GM19372 (cell line): ENCODE results near the gene AGO4.
A peak's percentile ranks its signal among the peaks of the same experiment; 100 is the strongest.
"Not testable (repeated sequence)": the region's sequence is repeated elsewhere in the genome, so short reads cannot be mapped to it uniquely, and the experiment has no call there.

Source experiments
- ATAC-seq: cut with Tn5 transposase; IDR thresholded peaks from one replicate; pipeline ENCODE4 v1.9.1; 2021; ENCODE audit warnings: mild to moderate bottlenecking, low read depth, moderate library complexity; ENCODE audit not compliant: unreplicated experiment

The AGO4 gene

DNA sequence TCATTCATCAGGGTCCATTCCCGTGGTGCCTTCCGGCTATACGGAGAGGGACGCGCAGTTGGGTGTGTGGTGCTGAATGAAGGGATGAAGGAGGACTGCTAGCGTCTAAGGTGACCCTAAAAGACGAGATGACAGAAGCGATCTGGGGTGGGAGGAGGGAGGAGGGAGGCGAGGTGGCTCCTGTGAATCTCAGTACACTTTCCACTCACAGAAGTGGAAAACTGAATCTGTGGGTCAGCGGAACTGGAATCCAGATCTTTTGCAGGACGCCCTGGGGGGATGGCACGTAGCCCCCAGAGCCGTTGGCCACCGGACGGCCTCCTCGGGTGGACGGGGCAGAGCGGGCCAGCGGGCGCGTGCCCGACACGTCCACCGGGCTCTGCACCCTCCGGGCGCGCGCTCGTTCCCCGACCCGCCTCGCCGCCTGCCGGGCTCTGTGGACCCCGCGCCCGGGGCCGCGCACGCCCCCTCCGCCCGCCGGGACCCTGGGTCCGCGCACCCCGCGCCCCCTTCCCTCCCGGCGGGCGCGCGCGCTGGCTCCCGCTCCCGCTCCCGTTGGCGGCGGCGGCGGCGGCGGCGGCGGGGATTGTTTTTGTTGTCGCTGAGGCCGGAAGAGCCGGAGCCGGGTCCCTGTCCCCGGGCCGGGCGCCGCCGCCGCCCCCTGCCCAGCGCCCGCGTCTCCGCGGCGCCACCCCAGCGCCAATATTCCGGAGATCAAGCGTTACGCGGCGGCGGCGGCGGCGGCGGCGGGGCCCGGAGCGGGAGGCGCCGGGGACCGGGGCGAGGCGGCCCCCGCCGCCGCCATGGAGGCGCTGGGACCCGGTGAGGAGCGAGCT lies at the start of gene AGO4:
AGO4 (plus strand) TSS at position 403 of the 836 bp plus-strand sequence; CDS start at position 804, 401 bp downstream.
- peak; percentile 45 for ATAC-seq

DNA sequence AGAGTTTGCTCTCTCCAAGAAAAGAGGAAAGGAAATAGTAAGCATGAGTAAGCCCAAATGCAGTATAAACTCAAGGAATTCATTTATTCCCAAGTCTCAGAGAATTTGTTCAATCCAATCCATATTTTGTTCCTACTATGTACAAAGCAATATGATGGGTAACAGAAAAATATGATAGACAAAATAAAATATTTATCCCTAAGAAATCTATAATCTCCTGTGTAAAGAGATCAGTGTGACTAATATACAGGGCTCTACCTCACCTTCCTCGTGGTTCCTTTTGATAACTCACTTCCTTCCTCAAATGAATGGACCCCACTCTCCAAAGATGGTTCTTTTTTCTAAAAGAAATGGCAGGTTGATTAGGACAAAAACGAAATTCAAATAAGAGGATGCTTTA lies 45.7 kb upstream of the AGO4 start:
- no peak for ATAC-seq

DNA sequence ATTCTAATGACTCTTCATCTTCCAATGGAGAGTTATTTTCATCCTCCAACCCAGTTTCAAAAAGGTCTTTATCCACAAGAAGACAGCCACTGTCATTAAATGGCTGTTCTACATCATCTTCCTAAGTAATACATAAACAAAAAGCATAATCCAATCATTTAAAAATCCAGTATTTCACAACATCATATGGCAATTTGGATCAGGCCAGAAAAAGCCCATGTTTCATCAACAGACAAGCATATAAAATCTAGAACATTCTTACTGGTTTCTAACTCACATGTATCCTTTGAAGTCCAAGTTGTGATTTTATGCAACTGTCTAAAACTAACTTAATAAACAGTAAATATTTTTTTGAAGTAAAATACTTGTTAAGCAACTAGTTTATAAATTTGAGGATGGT lies 44.6 kb upstream of the AGO4 start:
- no peak for ATAC-seq

DNA sequence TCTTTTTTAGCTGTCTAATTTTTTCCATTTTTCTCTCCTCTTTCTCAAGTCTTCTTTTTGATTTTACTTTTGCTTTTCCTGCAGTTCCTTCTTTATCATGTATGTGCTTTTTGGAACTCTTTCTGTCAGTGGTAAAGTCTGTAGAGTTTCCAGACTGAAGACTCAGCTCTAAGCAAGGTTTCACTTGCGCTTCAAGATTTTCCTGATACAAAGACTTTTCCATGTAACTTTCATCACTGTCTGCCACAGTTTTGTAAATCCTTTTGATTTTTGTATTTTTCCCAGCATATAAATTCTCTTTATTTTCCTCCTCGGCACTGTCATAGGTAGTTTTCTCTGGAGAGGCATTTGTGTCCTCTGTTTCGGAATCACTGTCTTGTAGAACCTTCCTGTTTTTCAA lies 43.5 kb upstream of the AGO4 start:
- ATAC-seq, result no peak

DNA sequence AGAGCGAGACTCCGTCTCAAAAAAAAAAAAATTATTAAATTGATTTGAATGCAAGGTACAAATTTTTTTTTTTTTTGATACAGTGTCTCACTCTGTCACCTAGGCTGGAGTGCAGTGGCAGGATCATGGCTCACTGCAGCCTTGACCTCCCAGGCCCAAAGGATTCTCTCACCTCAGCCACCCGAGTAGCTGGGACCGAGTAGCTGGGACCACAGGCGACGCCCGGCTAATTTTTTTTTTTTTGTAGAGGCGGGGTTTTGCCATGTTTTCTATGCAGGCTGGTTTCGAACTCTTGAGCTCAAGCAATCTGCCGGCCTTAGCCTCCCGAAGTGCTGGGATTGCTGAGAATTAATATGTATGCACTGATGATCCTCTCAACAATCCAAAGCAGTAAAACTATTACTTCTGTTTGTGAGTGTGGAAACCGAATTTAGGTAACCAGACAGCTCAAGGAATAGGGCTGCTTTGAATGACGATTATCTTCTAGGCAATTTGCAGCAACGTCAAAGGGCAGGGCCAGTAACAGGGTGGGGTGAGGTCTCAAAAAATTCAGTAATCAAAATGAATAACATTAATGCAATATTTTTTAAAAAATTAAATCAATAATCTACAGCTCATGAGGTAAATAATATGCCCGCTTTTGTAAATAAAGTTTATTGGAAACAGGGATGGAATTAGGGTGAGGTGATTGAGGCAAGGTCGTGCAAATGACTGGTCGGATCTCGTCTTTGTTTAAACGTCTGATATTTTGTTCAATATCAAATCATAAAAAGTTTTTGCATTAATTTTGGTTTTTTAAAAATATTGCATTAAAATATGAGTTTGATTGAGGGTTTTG lies 39.2 kb upstream of the AGO4 start:
- ATAC-seq, result no peak

DNA sequence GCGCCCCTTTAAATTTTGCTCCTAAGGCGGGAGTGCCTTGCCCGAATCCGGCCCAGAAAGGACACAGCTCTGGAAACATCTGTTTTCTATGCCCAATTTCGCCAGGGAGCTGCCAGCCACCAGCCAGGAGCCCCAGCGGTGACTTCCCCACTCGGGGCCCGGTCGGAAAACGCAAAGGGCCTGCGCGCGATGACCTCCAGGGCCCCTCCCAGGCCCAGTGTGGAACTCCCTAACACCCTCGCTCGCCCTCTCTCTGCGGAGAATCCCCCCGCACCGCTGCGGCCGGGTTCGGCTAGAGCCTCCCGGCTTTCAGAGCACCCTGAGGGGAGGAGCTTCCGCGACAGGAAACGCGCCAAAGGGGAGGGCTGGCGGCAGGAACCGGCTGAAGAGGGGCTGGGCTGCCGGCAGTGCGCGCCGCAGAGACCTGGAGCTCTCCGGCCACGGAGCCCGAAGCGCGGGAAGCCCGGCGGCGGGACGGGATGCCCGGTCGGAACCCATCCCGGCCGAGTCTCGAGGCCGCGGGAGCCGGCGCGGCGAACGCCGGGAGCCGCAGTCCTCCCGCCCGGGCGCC lies 38.5 kb upstream of the AGO4 start:
- ATAC-seq, result peak; percentile 72

DNA sequence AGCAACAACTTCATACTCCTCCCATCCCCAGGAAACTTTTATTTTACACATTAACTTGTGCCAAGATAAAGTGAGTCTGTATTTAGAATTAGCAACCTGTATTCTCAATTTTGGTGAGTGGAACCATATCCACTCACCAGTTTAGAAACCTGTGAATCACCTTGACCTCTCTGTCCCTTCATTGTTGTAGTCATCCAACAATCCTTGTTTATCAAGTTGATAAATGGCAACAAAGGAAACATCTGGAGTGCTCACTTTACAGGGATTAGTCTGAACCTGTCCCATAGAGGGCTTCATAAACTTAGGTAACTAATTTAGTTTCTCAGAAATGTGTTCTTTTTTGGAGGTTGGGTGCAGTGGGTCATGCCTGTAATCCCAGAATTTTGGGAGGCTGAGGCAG lies 34.1 kb upstream of the AGO4 start:
- no peak for ATAC-seq

DNA sequence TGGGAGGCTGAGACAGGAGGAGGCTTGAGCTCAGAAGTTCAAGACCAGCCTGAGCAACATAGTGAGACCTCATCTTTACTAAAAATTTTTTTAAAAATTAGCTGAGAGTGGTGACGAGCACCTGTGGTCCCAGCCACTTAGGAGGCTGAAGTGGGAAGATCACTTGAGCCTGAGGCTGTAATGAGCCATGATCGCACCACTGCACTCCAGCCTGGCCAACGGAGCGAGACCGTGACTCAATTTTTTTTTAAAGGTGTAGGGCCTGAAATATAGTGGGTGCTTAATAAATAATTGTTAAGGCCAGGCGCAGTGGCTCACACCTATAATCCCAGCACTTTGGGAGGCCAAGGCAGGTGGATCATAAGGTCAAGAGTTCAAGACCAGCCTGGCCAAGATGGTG lies 31.6 kb upstream of the AGO4 start:
- not testable (repeated sequence) for ATAC-seq

DNA sequence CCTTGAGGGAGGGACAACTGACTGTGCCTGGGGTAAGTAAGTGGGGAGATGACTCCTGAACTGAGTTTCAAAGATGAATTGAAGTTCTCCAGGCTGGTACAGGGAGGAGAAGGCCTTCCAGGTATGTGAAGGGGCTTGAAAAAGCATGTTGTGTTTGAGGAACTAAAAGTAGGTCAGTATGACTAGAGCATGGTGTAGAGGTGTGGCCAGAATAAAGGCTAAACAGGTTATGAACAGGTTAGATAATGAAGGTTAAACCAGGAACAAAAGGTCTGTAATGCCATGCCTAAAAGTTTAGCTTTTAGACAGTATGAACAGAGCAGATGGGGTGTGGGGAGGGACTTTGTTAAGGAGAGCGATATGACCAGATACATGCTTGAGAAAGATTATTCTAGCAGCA lies 30.7 kb upstream of the AGO4 start:
- ATAC-seq, result no peak

DNA sequence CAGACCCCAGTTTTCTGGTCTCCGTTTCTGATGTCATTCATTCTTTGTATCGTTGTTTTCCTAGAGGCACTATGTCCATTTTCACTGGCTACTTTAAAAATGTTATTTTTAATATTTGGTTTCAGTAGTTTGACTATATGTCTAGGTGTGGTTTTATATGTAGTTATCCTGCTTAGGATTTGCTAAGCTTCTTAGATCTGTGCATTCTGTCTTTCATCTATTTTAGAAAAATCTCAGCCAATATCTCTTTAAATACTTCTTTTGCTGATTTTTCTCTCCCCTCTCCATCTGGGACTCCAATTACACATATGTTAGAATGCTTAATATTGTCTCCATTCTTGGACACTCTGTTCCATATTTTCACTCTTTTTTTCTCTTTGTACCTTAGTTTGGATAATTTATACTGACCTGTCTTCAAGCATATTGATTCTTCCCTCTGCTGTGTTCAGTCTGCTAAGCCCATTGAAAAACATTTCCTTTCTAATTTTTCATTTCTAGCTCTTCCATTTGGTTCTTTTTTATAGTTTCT lies 24.7 kb upstream of the AGO4 start:
- no peak for ATAC-seq

DNA sequence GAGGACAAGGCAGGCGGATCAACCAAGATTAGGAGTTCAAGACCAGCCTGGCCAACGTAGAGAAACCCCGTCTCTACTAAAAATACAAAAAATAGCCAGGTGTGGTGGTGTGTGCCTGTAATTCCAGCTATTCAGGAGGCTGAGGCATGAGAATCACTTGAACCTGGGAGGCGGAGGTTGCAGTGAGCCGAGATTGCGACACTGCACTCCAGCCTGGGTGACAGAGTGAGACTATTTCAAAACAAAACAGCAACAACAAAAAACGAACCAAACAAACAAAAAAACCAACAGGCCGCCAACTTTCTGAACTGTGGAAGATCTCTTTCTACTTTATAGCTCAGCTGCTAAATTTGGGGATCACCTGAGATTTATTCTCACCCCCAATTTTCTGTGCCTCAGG lies 23.5 kb upstream of the AGO4 start:
- not testable (repeated sequence) for ATAC-seq

DNA sequence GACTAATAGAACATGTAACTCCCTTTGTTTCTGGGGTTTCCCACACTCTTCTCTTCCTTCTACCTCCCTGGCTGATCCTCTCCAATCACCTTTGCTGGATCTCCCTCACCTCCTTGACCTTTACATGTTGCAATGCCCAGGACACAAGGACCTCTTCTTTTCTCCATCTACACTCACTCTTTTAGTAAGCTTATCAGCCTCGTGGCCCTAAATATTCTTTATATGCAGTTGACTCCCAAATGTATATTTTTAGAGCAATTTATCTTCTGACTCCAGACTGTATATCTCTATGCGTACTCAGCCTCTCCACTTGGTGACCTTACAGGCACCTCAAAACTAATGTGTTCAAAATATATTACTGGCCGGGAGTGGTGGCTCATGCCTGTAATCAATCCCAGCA lies 19.7 kb upstream of the AGO4 start:
- no peak for ATAC-seq

DNA sequence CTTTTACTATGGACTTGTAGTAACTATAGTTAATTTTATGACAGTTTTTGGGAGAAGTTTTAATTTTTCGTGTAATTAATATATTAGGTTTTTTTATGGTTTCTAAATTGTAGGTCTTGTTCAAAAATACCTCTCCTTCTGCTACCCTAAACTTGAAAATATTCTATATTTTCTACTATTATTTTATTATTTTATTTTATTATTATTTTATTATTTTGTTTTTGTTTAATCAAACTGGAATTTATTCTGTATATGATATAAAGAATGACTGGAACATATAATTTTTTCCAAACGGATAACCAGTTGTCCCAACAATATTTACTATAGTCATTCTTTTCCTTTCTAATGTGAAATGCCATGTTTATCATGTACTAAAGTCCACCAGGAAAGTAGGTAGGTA lies 17.1 kb upstream of the AGO4 start:
- no peak for ATAC-seq

DNA sequence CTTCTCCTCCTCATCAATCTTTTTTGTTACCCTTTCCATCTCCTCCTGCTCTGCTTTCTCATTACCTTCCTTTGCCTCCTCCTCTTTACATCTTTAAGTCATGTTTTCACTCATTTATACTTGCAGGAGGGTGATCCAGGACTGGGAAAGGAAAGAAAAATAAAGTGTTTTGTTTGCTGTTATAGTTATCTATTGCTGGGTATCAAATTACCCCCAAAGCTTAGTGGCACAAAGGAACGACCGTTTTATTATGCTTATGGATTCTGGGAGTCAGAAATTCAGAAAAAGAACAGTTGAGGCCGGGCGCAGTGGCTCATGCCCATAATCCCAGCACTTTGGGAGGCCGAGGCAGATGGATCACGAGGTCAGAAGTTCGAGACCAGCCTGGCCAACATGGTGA lies 12.5 kb upstream of the AGO4 start:
- ATAC-seq, result no peak

DNA sequence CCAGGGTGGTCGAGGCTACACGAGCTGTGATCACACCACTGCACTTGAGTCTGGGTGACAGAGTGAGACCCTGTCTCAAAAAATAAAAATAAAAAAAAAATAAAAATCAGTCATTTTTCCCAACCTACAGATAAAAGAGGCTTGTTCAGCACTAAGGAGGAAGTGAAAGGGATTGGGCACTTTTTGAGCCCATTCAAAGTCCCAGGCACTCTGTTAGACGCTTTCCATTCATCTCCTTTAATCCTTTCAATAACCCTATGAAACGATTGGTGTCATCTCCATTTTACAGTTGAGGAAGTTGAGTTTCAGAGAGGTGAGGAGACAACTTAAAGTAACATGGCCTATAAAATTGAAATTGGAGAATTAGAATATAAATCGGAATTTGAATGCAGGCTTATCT lies 10.4 kb upstream of the AGO4 start:
- no peak for ATAC-seq

DNA sequence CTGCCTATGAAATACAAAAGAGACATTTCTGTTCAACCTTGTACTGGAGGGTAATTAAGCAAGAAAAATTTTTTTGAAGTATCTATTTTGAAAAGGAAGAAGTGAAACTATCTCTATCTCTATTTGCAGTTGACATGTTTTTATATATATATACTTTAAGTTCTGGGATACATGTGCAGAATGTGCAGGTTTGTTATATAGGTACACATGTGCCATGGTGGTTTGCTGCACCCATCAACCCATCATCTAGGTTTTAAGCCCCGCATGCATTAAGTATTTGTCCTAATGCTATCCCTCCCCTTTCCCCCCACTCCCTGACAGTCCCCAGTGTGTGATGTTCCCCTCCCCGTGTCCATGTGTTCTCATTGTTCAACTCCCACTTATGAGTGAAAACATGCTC lies 9.8 kb upstream of the AGO4 start:
- not testable (repeated sequence) for ATAC-seq

DNA sequence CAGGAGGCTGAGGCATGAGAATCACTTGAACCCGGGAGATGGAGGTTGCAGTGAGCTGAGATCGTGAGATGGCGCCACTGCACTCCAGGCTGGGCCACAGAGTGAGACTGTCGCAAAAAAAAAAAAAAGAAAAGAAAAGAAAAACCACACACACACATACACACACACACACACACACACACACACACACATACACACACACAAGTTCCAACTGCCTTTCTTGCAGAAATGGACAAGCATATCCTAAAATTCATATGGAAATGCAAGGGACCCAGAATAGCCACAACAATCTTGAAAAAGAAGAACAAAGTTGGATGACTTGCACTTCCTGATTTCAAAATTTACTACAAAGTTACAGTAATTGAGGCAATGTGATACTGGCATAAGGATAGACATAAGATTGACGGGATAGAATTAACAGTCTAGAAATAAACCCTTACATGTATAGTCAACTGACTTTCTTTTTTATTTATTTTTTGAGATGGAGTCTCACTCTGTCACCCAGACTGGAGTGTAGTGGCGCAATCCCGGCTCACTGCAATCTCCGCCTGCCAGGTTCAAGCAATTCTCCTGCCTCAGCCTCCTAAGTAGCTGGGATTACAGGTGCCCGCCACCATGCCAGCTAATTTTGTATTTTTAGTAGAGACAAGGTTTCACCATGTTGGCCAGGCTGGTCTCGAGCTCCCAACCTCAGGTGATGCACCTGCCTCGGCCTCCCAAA lies 7.5 kb upstream of the AGO4 start:
- ATAC-seq, result not testable (repeated sequence)

DNA sequence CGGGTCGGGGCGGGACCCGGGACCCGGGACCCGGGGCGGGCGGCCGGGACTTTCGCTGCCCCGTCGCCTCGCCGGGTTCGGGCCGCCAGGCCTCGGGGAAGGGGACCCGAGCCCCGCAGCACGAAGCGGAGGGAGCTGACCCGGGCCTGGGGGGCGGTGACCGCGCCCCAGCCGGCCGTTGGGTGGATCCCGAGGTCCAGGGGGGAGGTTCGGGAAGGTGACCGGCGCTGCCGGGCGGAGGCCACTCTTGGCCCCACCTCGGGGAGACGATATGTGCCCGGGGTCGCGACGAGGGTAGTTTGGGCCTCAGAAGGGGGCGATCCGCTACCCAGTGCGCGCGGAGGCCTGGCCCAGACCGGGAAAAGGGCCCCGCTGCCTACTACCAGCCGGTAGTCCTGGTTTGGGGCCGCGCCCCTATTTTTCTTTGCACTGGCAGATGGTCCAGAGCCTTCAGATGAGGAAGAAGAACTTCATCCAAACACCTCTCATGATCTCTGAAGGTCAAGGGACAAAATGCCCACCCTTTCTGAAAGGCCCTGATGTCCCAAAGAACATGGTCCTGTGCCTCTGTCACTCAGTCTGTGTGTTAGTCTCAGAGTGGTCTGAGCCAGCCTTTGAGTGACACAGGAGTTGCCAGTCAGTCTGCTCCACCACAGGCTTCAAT lies 766 bp downstream of the AGO4 start:
- ATAC-seq, result peak; percentile 38

DNA sequence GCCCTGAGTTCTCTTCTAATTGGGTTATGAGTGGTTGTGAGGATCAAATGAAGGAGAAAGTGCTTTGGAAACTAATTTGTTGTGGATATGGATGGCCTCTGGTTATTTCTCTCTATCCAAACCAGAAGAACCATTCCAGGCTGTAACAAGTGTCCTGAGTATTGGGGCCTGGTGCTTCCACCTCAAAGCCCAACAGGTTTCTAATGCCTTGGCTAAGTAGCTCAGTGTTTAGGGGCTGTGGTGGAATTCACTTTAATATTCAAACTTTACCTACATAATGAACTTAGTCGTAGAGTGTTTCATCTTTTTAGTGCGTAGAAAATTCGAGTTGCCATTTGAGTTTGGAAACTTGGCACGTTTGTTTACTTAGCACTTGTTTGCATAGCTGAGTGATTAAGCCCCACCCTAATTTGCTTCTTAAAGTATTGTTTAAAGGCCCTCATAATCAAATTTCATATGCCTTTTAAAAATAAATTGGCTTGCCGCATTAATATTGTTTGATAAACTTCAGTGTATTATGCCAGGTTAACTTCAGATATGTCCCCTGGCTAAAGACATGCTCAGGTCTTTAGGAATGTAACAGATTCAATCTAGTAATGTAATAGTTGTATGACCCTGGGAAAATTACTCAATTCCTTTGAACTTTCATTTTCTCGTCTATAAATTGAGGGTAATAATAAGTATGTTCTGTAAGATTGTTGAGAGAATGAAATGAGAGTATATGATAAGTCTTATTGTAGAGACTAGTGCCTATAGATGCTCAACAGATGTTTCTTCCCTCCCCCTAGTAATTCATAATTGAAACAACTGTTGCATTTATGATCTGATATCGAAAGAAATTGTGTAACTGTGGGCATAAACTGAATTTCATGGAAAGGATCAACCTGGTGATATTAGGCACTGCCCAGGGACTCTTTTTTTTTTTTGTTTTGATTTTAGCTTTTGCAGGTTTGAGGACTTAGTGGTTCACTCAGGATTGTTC lies 1.6 kb downstream of the AGO4 start:
- no peak for ATAC-seq
